ENCODE results near the gene BPIFB1. TPM values are rescaled to one million over a fixed set of nuclear protein-coding genes. Genes with fewer than 3 reads are reported as not detected.

The BPIFB1 gene
- polyA plus RNA-seq, 1 experiment: not detected

DNA sequence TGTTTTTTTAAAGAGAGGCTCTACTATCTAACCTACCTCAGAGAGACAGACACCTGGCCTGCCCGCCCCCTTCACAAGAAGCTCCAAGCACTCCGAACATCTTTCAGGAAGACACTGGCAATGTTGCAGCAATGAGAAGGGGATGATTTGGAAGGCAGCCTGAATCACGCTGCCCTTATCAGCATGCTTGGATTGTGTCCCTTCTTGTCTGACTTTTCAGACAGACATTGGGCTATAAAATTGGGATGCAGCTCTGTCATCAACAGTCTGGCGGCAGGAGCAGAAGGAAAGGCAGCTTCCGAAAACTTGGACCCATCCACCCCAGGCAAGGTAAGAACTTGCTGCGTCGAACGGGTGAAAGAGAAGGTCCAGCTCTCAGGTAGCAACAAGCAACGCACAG lies 62.3 kb downstream of the BPIFB1 start:
- no peak overlapping the region for H3K4me3 ChIP-seq (ENCODE audit: low read depth, low read length)
- H3K36me3 ChIP-seq (ENCODE audit: control insufficient read depth, insufficient read depth, low read length): no peaks in the 10 kb centered on the region
- POLR2A ChIA-PET: no interaction called here
- H3K27me3 ChIP-seq (ENCODE audit: control insufficient read depth, insufficient read depth, low read length): no peaks in the 10 kb centered on the region
- DNase-seq (ENCODE audit: low read depth): no peak
- TF ChIP-seq, protein P1, sequence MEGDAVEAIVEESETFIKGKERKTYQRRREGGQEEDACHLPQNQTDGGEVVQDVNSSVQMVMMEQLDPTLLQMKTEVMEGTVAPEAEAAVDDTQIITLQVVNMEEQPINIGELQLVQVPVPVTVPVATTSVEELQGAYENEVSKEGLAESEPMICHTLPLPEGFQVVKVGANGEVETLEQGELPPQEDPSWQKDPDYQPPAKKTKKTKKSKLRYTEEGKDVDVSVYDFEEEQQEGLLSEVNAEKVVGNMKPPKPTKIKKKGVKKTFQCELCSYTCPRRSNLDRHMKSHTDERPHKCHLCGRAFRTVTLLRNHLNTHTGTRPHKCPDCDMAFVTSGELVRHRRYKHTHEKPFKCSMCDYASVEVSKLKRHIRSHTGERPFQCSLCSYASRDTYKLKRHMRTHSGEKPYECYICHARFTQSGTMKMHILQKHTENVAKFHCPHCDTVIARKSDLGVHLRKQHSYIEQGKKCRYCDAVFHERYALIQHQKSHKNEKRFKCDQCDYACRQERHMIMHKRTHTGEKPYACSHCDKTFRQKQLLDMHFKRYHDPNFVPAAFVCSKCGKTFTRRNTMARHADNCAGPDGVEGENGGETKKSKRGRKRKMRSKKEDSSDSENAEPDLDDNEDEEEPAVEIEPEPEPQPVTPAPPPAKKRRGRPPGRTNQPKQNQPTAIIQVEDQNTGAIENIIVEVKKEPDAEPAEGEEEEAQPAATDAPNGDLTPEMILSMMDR (IDR thresholded peaks at IDR 0.05; ENCODE audit: insufficient read depth, low read depth, low read length): no peak
- CTCF ChIA-PET: no interaction called here

DNA sequence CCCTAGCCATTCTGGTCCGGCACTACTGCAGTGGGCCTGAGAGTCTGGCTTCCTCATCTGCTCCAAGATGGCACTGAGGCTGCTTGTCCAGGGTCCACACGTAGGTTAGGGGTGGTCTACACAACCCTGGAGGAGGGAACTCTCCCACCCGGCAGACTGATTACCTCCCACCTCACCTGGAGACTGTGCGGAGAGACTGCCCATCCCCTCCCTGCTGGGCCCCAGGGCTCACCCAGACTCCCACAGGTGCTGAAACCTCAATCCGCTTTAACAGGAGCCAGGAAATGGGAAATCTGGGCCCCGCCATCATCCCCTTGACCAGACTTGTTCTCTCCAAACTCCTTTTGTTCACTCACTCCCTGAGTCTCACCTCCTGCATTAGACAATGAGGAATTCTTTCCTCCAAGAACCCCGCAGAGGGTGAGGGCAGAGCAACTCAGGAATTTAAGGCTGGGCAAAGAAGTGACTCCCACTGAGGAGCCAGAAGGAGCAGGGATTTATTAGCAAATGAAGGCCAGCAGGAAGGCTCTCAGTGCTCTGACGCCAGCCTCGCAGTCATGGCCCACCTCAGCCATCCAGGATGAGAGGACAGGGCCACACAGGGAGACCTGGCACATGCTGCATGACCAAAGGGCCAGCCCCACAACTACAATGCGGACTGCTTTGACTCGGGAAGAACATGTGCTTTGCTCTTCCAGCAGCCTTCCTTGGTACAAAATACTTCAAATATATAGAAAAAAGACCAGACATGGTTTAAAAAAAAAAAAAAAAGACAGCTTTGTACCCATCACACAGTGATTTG lies 65.3 kb downstream of the BPIFB1 start:
- Histone ChIP-seq H3K4me3 (ENCODE audit: low read depth, low read length) (no peak overlapping the region), H3K36me3 (ENCODE audit: control insufficient read depth, insufficient read depth, low read length) (no peaks in the 10 kb centered on the region), H3K27me3 (ENCODE audit: control insufficient read depth, insufficient read depth, low read length) (no peaks in the 10 kb centered on the region)
- TF ChIP-seq, protein P1 (IDR thresholded peaks at IDR 0.05; ENCODE audit: insufficient read depth, low read depth, low read length): no peak
- CTCF ChIA-PET: interaction anchor here (0.6 kb wide), 1 partner anchor 8 kb away, joined by 3 read pairs; no protein-coding TSS in a partner anchor
- DNase-seq (ENCODE audit: low read depth): no peak
- POLR2A ChIA-PET: no interaction called here

DNA sequence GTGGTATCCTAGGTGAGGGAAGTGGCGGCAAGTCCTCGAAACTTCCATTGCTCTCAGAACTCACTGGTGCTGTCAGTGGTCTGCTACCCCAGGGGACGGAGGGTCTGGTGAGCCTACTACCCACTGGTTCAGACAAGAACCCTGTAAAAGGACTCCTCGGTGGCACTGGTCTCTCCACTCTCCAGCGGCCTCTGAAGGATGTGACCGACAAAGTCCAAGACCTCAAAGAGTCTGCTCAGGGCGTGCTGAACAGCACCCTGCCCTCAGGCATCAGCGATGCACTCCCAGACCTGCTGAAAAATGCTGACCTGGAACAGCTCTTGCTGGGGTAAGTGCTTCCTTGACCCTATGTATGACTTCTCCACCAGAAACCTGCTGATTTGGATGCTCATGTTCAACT lies 66.5 kb downstream of the BPIFB1 start:
- Histone ChIP-seq H3K27me3 (ENCODE audit: control insufficient read depth, insufficient read depth, low read length) (no peaks in the 10 kb centered on the region), H3K36me3 (ENCODE audit: control insufficient read depth, insufficient read depth, low read length) (no peaks in the 10 kb centered on the region), H3K4me3 (ENCODE audit: low read depth, low read length) (no peak overlapping the region)
- DNase-seq (ENCODE audit: low read depth): no peak
- POLR2A ChIA-PET: no interaction called here
- CTCF ChIA-PET: no interaction called here
- TF ChIP-seq, protein P1 (IDR thresholded peaks at IDR 0.05; ENCODE audit: insufficient read depth, low read depth, low read length): no peak

DNA sequence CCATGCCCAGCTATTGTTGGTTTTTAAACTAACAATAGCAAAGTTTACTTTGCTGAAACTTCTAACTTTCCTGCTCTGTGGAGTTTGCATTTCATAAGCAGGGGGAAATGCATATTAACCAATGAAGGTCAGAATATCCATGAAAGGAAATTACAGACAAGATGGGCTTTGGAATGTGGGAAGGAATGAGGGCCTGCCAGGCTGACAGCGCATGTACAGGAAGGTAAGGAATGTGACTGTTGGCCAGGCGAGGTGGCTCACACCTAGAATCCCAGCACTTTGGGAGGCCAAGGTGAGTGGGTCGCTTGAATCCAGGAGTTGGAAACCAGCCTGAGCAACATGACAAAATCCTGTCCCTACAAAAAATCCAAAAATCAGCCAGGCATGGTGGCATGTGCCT lies 68.7 kb downstream of the BPIFB1 start:
- DNase-seq (ENCODE audit: low read depth): no peak
- TF ChIP-seq, protein P1 (IDR thresholded peaks at IDR 0.05; ENCODE audit: insufficient read depth, low read depth, low read length): no peak
- POLR2A ChIA-PET: no interaction called here
- CTCF ChIA-PET: interaction anchor here (1.3 kb wide), 1 partner anchor 302 kb away, joined by 3 read pairs; no protein-coding TSS in a partner anchor
- Histone ChIP-seq H3K4me3 (ENCODE audit: low read depth, low read length) (no peak overlapping the region), H3K36me3 (ENCODE audit: control insufficient read depth, insufficient read depth, low read length) (no peaks in the 10 kb centered on the region), H3K27me3 (ENCODE audit: control insufficient read depth, insufficient read depth, low read length) (no peaks in the 10 kb centered on the region)

DNA sequence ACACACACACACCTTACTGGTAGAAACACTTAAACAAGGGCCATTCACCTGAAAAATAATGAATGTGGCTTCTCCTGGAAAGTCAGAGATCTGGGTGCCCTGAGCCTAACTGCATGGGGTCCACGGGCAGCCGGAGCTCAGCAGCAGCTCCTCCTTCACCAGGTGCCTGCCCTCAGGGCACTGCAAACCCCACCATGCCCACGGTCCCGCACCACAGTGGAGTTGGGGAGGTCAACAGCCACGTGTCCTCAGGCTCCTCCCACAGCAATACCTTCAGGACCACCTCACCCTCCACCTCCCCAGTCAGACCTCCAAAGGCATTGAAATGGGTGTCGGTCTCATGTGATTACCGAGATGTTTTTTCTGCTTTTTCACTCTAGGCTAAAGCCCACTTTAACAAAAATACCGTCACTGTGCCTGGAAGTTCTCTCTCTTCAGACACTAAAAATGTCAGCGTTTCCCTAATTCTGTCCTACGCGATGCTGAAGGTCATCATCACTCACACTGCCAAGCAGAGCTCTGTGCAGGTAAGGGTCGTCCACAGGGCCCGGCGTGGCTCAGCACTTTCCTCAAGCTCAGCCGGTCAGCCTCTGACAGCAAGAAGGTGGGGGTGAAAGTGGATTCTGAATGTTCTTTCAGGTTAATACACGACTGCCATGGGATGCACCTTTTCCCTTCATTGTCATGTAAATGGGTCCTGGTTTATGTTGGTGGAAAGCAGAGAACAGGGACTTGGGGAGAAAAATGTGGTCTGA lies 69.4 kb downstream of the BPIFB1 start:
- DNase-seq (ENCODE audit: low read depth): no peak
- Histone ChIP-seq H3K4me3 (ENCODE audit: low read depth, low read length) (no peak overlapping the region), H3K27me3 (ENCODE audit: control insufficient read depth, insufficient read depth, low read length) (no peaks in the 10 kb centered on the region), H3K36me3 (ENCODE audit: control insufficient read depth, insufficient read depth, low read length) (no peaks in the 10 kb centered on the region)
- TF ChIP-seq, protein P1 (IDR thresholded peaks at IDR 0.05; ENCODE audit: insufficient read depth, low read depth, low read length): no peak
- ChIA-PET POLR2A (no interaction called here), CTCF (no interaction called here)

Data from BJ (cell line).